ENCODE data around the gene TMEM52. TPM values are rescaled to one million over a fixed set of nuclear protein-coding genes. Genes with fewer than 3 reads are reported as not detected.

The TMEM52 gene
- total RNA-seq, 5 donors from 2014 or later (not counting 1 experiment from before 2014, with no cell fraction given), result 0.28 to 0.93 (median 0.69) TPM; not detected in 2

- peaks cover 0 to 11% (median 0%) of the 10 kb centered on the region in 3 donors for H3K4me1 Mint-ChIP-seq
- H3K4me3 Mint-ChIP-seq, result peak overlapping the region in 2 of 3 donors; percentile 49 to 62
- POLR2A ChIA-PET, result no interaction called here
Measured at GRCh38 chr1:1917304-1917976, 1.6 kb downstream of the TMEM52 start.

GRCh38 chr1:1916851-1917251, 2.2 kb downstream of the TMEM52 start:
- no peak for ATAC-seq (replicated peaks in 1 of 4)
- no peak for DNase-seq
- no peaks in the 10 kb centered on the region for H3K9me3 ChIP-seq
- peaks cover 0 to 28% of the 10 kb centered on the region in 2 experiments for H3K4me1 ChIP-seq (ENCODE audit: control insufficient read depth in 1 of 2, extremely low read depth in 1 of 2, insufficient read depth in 2 of 2, low read length in 2 of 2)
- ChIA-PET POLR2A (no interaction called here), CTCF (no interaction called here)
- H3K4me3 Mint-ChIP-seq, result peak overlapping the region in 1 of 3 donors; percentile 21
- H3K27ac Mint-ChIP-seq, result no peak overlapping the region
- H3K9me3 Mint-ChIP-seq, result no peaks in the 10 kb centered on the region
- no peak overlapping the region for H3K4me3 ChIP-seq (ENCODE audit: control insufficient read depth in 1 of 2, extremely low read depth in 1 of 2, low read length in 1 of 2)
- WGBS (ENCODE audit: insufficient coverage), result 90% methylated on average over 19 of the region's 19 CpGs
- no peak overlapping the region for H3K27ac ChIP-seq (ENCODE audit: low read length)
- H3K36me3 Mint-ChIP-seq, result no peaks in the 10 kb centered on the region
- H3K27me3 ChIP-seq (replicated peaks in 1 of 2; ENCODE audit: control insufficient read depth in 2 of 2, extremely low read depth in 1 of 2, insufficient read depth in 2 of 2, low read length in 1 of 2), result peaks cover 0 to 37% of the 10 kb centered on the region in 2 experiments
- peaks cover 0 to 4% of the 10 kb centered on the region in 2 donors for H3K27me3 Mint-ChIP-seq
- H3K4me1 Mint-ChIP-seq, result peaks cover 0 to 11% (median 0%) of the 10 kb centered on the region in 3 donors
- no peaks in the 10 kb centered on the region for H3K36me3 ChIP-seq (ENCODE audit: control insufficient read depth in 2 of 2, extremely low read depth in 1 of 2, insufficient read depth in 1 of 2, low read length in 1 of 2)

More at GRCh38 chr1:1917304-1917976, 1.6 kb downstream of the TMEM52 start:
- Histone ChIP-seq H3K4me3 (ENCODE audit: control insufficient read depth in 1 of 2, extremely low read depth in 1 of 2, low read length in 1 of 2) (no peak overlapping the region), H3K4me1 (ENCODE audit: control insufficient read depth in 1 of 2, extremely low read depth in 1 of 2, insufficient read depth in 2 of 2, low read length in 2 of 2) (peaks cover 0 to 28% of the 10 kb centered on the region in 2 experiments), H3K27ac (ENCODE audit: low read length) (no peak overlapping the region), H3K27me3 (replicated peaks in 1 of 2; ENCODE audit: control insufficient read depth in 2 of 2, extremely low read depth in 1 of 2, insufficient read depth in 2 of 2, low read length in 1 of 2) (peaks cover 0 to 35% of the 10 kb centered on the region in 2 experiments), H3K36me3 (ENCODE audit: control insufficient read depth in 2 of 2, extremely low read depth in 1 of 2, insufficient read depth in 1 of 2, low read length in 1 of 2) (no peaks in the 10 kb centered on the region), H3K9me3 (no peaks in the 10 kb centered on the region)
- Mint-ChIP-seq H3K27me3 (peaks cover 0 to 4% of the 10 kb centered on the region in 2 donors), H3K9me3 (no peaks in the 10 kb centered on the region), H3K27ac (no peak overlapping the region), H3K36me3 (no peaks in the 10 kb centered on the region)
- WGBS (ENCODE audit: insufficient coverage), result 86% methylated on average over 11 of the region's 14 CpGs
- CTCF ChIA-PET, result no interaction called here
- ATAC-seq (replicated peaks in 1 of 4) (no peak), DNase-seq (no peak)

GRCh38 chr1:1915911-1916840, 2.9 kb downstream of the TMEM52 start:
- H3K27ac ChIP-seq (ENCODE audit: low read length), result no peak overlapping the region
- 89% methylated on average over 19 of the region's 23 CpGs for WGBS (ENCODE audit: insufficient coverage)
- H3K27me3 Mint-ChIP-seq, result peaks cover 0 to 4% of the 10 kb centered on the region in 2 donors
- H3K9me3 Mint-ChIP-seq, result no peaks in the 10 kb centered on the region
- H3K36me3 Mint-ChIP-seq, result no peaks in the 10 kb centered on the region
- H3K4me1 Mint-ChIP-seq, result peaks cover 0 to 13% (median 0%) of the 10 kb centered on the region in 3 donors
- ChIA-PET POLR2A (no interaction called here), CTCF (no interaction called here)
- no peak overlapping the region for H3K4me3 ChIP-seq (ENCODE audit: control insufficient read depth in 1 of 2, extremely low read depth in 1 of 2, low read length in 1 of 2)
- no peak for DNase-seq
- no peak overlapping the region for H3K27ac Mint-ChIP-seq
- ATAC-seq (replicated peaks in 1 of 4), result no peak
- peaks cover 0 to 28% of the 10 kb centered on the region in 2 experiments for H3K4me1 ChIP-seq (ENCODE audit: control insufficient read depth in 1 of 2, extremely low read depth in 1 of 2, insufficient read depth in 2 of 2, low read length in 2 of 2)
- no peaks in the 10 kb centered on the region for H3K9me3 ChIP-seq
- peaks cover 0 to 37% of the 10 kb centered on the region in 2 experiments for H3K27me3 ChIP-seq (replicated peaks in 1 of 2; ENCODE audit: control insufficient read depth in 2 of 2, extremely low read depth in 1 of 2, insufficient read depth in 2 of 2, low read length in 1 of 2)
- no peaks in the 10 kb centered on the region for H3K36me3 ChIP-seq (ENCODE audit: control insufficient read depth in 2 of 2, extremely low read depth in 1 of 2, insufficient read depth in 1 of 2, low read length in 1 of 2)
- H3K4me3 Mint-ChIP-seq, result no peak overlapping the region

- ATAC-seq (replicated peaks in 1 of 4), result no peak
- Mint-ChIP-seq H3K4me1 (peaks cover 3 to 16% (median 4%) of the 10 kb centered on the region in 3 donors), H3K27me3 (peaks cover 0 to 4% of the 10 kb centered on the region in 2 donors), H3K27ac (peak within 1 kb of the TSS in 1 of 2 donors; percentile 31), H3K36me3 (no peaks in the 10 kb centered on the region), H3K4me3 (no peak within 1 kb of the TSS), H3K9me3 (no peaks in the 10 kb centered on the region)
- Histone ChIP-seq H3K36me3 (ENCODE audit: control insufficient read depth in 2 of 2, extremely low read depth in 1 of 2, insufficient read depth in 1 of 2, low read length in 1 of 2) (no peaks in the 10 kb centered on the region), H3K4me1 (ENCODE audit: control insufficient read depth in 1 of 2, extremely low read depth in 1 of 2, insufficient read depth in 2 of 2, low read length in 2 of 2) (peaks cover 0 to 23% of the 10 kb centered on the region in 2 experiments), H3K27me3 (replicated peaks in 1 of 2; ENCODE audit: control insufficient read depth in 2 of 2, extremely low read depth in 1 of 2, insufficient read depth in 2 of 2, low read length in 1 of 2) (peaks cover 0 to 37% of the 10 kb centered on the region in 2 experiments), H3K9me3 (no peaks in the 10 kb centered on the region), H3K4me3 (ENCODE audit: control insufficient read depth in 1 of 2, extremely low read depth in 1 of 2, low read length in 1 of 2) (no peak within 1 kb of the TSS), H3K27ac (ENCODE audit: low read length) (no peak within 1 kb of the TSS)
- CTCF ChIA-PET, result interaction anchor here in 1 of 2 donors (0.5 kb wide), 1 partner anchor 33 kb away, joined by 6 read pairs; no protein-coding TSS in a partner anchor
- no peak for DNase-seq
- WGBS (ENCODE audit: insufficient coverage), result 89% methylated on average over 15 of the region's 15 CpGs
- POLR2A ChIA-PET, result interaction anchor here in 1 of 2 donors (0.6 kb wide), 1 partner anchor 41 kb away, joined by 3 read pairs; no protein-coding TSS in a partner anchor
Measured at GRCh38 chr1:1914971-1915692, 3.9 kb downstream of the TMEM52 start, which contains the start of gene CALML6. Gene CALML6 (plus strand): TSS chr1:1915260. CDS start chr1:1915281, 21 bp downstream.

- Histone ChIP-seq H3K27ac (ENCODE audit: low read length) (no peak overlapping the region), H3K4me1 (ENCODE audit: control insufficient read depth in 1 of 2, extremely low read depth in 1 of 2, insufficient read depth in 2 of 2, low read length in 2 of 2) (peaks cover 0 to 23% of the 10 kb centered on the region in 2 experiments), H3K27me3 (replicated peaks in 1 of 2; ENCODE audit: control insufficient read depth in 2 of 2, extremely low read depth in 1 of 2, insufficient read depth in 2 of 2, low read length in 1 of 2) (peaks cover 0 to 37% of the 10 kb centered on the region in 2 experiments), H3K36me3 (ENCODE audit: control insufficient read depth in 2 of 2, extremely low read depth in 1 of 2, insufficient read depth in 1 of 2, low read length in 1 of 2) (no peaks in the 10 kb centered on the region), H3K9me3 (no peaks in the 10 kb centered on the region), H3K4me3 (ENCODE audit: control insufficient read depth in 1 of 2, extremely low read depth in 1 of 2, low read length in 1 of 2) (no peak overlapping the region)
- Mint-ChIP-seq H3K27me3 (peaks cover 0 to 4% of the 10 kb centered on the region in 2 donors), H3K27ac (no peak overlapping the region), H3K9me3 (no peaks in the 10 kb centered on the region), H3K36me3 (no peaks in the 10 kb centered on the region), H3K4me1 (peaks cover 7 to 20% (median 9%) of the 10 kb centered on the region in 3 donors), H3K4me3 (no peak overlapping the region)
- DNase-seq (no peak), ATAC-seq (replicated peaks in 1 of 4) (no peak)
- ChIA-PET POLR2A (no interaction called here), CTCF (interaction anchor here in 1 of 2 donors (0.5 kb wide), 1 partner anchor 32 kb away, joined by 6 read pairs; no protein-coding TSS in a partner anchor)
- whole genome bisulfite sequencing (ENCODE audit: insufficient coverage), result 77% methylated on average over 18 of the region's 20 CpGs
Measured at GRCh38 chr1:1914101-1914970, 4.7 kb downstream of the TMEM52 start.
